Left lung (tissue), 10 donors: ENCODE measurements around the gene SPSB3. TPM values are rescaled to one million over a fixed set of nuclear protein-coding genes. Genes with fewer than 3 reads are reported as not detected.

Source experiments
- ATAC-seq: fragments of 200-7000 bp; cut with Tn5 transposase; one replicate; pipeline ENCODE4 v1.9.1; 2020; ENCODE audit warnings: moderate library complexity
- DNase-seq, 4 donors: peaks; one replicate each; pipeline ENCODE4 v3.0.0-alpha.2; 2013 to 2020
- H3K27ac ChIP-seq, 2 donors: fragments of 200-600 bp; sonication (generic) in 1 of 2; one replicate each; pipeline versions ENCODE4 v1.5.0 to v1.8.0; 2020 to 2021
- H3K27me3 ChIP-seq, 2 donors: fragments of 200-600 bp; sonication (generic) in 1 of 2; one replicate each; pipeline versions ENCODE4 v1.5.0 to v1.8.0; 2020 to 2021
- H3K36me3 ChIP-seq, 2 donors: fragments of 200-600 bp; sonication (generic) in 1 of 2; one replicate each; pipeline versions ENCODE4 v1.5.0 to v1.8.0; 2020 to 2021
- H3K4me1 ChIP-seq, 2 donors: fragments of 200-600 bp; one replicate each; pipeline ENCODE4 v1.8.0; 2021
- H3K4me3 ChIP-seq, 2 donors: fragments of 200-600 bp; sonication (generic) in 1 of 2; one replicate each; pipeline versions ENCODE4 v1.5.0 to v1.8.0; 2020 to 2021; ENCODE audit warnings: mild to moderate bottlenecking in 1 of 2
- H3K9me3 ChIP-seq, 2 donors: fragments of 200-600 bp; sonication (generic) in 1 of 2; one replicate each; pipeline versions ENCODE4 v1.5.0 to v1.8.0; 2020 to 2021
- intact Hi-C, 2 donors: fragments of 100-400 bp; cut with DNase I; formaldehyde crosslinking; loops; one replicate each; pipeline versions ENCODE4 v1.11.2 to v1.14.2; 2022
- polyA plus RNA-seq, 6 donors: library from polyadenylated mRNA; unstranded; fragments of 120-200 nt; gene quantifications; one replicate each; pipeline ENCODE4 v1.2.1, GENCODE V29; 2013; ENCODE audit not compliant: insufficient read length in 6 of 6
- total RNA-seq, 2 donors: library from RNA; stranded (reverse); fragmentation: NEBNext Ultra II Directional; extraction: Animal tissue kit (Norgen Biotek cat#: 25700); gene quantifications; one replicate each; pipeline ENCODE4 v1.2.1, GENCODE V29; 2021
- TF ChIP-seq, protein P1 (sequence below), 2 donors: fragments of 200-600 bp; sonication (generic) in 1 of 2; IDR thresholded peaks; one replicate each; pipeline versions ENCODE4 v1.5.0 to v1.8.0; 2021; ENCODE audit warnings: antibody characterized with exemption in 2 of 2
- donor health status: DM: no; HTN: yes; CAD: no.
- donor health status: DM: no; HTN: no; CAD: no.

The SPSB3 gene
- total and polyA plus RNA-seq, 8 donors: 23.6 to 40.0 (median 33.0) TPM

DNA sequence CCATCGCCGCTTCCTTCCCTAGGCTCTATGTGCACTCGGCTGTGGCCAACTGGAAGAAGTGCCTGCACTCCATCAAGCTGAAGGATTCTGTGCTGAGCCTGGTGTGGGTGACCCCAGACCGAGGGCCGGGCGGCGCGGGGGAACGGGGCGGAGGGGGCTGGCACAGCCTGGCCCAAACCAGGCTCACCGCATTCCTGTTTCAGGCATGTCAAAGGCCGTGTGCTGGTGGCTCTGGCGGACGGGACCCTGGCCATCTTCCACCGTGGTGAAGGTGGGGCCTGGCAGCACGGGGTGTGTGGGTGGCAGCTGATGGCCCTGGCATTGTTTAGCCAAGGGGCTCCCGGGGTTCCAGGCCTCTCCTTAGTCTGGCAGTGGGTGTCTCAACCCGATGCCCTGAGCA, 15.7 kb downstream of the SPSB3 start:
- intact Hi-C loops: no loop called here
- ATAC-seq: no peak
- TF ChIP-seq, protein P1, sequence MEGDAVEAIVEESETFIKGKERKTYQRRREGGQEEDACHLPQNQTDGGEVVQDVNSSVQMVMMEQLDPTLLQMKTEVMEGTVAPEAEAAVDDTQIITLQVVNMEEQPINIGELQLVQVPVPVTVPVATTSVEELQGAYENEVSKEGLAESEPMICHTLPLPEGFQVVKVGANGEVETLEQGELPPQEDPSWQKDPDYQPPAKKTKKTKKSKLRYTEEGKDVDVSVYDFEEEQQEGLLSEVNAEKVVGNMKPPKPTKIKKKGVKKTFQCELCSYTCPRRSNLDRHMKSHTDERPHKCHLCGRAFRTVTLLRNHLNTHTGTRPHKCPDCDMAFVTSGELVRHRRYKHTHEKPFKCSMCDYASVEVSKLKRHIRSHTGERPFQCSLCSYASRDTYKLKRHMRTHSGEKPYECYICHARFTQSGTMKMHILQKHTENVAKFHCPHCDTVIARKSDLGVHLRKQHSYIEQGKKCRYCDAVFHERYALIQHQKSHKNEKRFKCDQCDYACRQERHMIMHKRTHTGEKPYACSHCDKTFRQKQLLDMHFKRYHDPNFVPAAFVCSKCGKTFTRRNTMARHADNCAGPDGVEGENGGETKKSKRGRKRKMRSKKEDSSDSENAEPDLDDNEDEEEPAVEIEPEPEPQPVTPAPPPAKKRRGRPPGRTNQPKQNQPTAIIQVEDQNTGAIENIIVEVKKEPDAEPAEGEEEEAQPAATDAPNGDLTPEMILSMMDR (IDR thresholded peaks at IDR 0.05): no peak

DNA sequence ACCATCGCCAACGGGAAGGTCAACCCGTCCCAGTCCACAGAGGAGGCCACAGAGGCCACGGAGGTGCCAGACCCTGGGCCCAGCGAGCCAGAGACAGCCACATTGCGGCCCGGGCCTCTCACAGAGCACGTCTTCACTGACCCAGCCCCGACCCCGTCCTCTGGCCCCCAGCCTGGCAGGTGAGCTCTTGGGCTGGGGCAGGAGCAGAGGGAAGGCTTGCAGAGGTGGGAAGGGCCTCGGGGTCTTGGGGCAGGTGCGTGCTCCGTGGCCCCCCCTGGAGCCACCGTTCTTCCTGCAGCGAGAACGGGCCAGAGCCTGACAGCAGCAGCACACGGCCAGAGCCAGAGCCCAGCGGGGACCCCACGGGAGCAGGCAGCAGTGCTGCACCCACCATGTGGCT, 16.1 kb downstream of the SPSB3 start:
- ATAC-seq (no peak), DNase-seq (no peak)
- no peaks in the 10 kb centered on the region for H3K27me3 ChIP-seq
- H3K4me3 ChIP-seq: no peak overlapping the region
- H3K9me3 ChIP-seq: no peaks in the 10 kb centered on the region
- H3K4me1 ChIP-seq: peaks cover 8 to 14% of the 10 kb centered on the region in 2 donors
- H3K27ac ChIP-seq: no peak overlapping the region
- peaks cover 0 to 83% of the 10 kb centered on the region in 2 donors for H3K36me3 ChIP-seq
- intact Hi-C loops: no loop called here
- TF ChIP-seq, protein P1 (IDR thresholded peaks at IDR 0.05): no peak

More for the DNA sequence above, 15.7 kb downstream of the SPSB3 start:
- H3K4me1 ChIP-seq: peaks cover 9 to 18% of the 10 kb centered on the region in 2 donors
- no peaks in the 10 kb centered on the region for H3K27me3 ChIP-seq
- no peak overlapping the region for H3K27ac ChIP-seq
- DNase-seq: no peak
- no peak overlapping the region for H3K4me3 ChIP-seq
- peaks cover 0 to 79% of the 10 kb centered on the region in 2 donors for H3K36me3 ChIP-seq
- no peaks in the 10 kb centered on the region for H3K9me3 ChIP-seq

DNA sequence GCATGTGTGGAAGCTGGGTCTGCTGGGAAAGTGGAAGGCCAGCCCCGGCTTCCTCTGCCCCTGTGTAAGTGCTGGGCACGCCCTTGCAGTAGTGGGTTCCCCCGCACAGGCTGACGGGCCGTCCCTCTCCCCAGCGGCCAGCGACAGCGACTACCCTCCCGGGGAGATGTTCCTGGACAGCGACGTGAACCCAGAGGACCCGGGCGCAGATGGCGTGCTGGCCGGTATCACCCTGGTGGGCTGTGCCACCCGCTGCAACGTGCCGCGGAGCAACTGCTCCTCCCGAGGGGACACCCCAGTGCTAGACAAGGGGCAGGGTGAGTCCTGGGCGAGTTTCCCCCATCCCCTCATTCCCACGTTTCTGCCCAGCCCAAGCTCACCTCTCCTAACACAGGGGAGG, 16.5 kb downstream of the SPSB3 start:
- H3K27ac ChIP-seq: no peak overlapping the region

DNA sequence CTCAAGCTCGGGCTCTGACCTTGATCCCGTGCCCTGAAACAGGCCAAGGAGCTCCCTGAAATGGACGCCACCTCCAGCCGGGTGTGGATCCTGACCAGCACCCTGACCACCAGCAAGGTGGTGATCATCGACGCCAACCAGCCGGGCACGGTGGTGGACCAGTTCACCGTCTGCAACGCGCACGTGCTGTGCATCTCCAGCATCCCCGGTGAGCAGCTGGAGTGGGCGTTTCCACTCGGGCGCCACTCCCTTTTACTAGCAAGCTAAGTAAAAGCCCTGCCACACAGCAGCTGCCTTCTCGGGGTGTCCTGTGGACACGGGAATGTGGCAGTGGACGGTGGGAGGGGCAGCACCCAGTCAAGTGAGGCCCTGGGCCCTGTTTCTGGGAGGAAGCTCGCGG, 17.4 kb downstream of the SPSB3 start:
- ATAC-seq: no peak
- H3K4me1 ChIP-seq: peaks cover under 1 to 4% of the 10 kb centered on the region in 2 donors
- peaks cover 0 to 96% of the 10 kb centered on the region in 2 donors for H3K36me3 ChIP-seq
- H3K4me3 ChIP-seq: no peak overlapping the region
- intact Hi-C loops: no loop called here
- H3K9me3 ChIP-seq: no peaks in the 10 kb centered on the region
- TF ChIP-seq, protein P1 (IDR thresholded peaks at IDR 0.05): no peak
- DNase-seq: no peak
- H3K27me3 ChIP-seq: no peaks in the 10 kb centered on the region
- no peak overlapping the region for H3K27ac ChIP-seq

More for the DNA sequence above, 16.5 kb downstream of the SPSB3 start:
- Histone ChIP-seq H3K36me3 (peaks cover 0 to 87% of the 10 kb centered on the region in 2 donors), H3K27me3 (no peaks in the 10 kb centered on the region), H3K4me3 (no peak overlapping the region), H3K4me1 (peaks cover 8 to 13% of the 10 kb centered on the region in 2 donors), H3K9me3 (no peaks in the 10 kb centered on the region)
- ATAC-seq (no peak), DNase-seq (no peak)
- TF ChIP-seq, protein P1 (IDR thresholded peaks at IDR 0.05): no peak
- intact Hi-C loops: no loop called here

DNA sequence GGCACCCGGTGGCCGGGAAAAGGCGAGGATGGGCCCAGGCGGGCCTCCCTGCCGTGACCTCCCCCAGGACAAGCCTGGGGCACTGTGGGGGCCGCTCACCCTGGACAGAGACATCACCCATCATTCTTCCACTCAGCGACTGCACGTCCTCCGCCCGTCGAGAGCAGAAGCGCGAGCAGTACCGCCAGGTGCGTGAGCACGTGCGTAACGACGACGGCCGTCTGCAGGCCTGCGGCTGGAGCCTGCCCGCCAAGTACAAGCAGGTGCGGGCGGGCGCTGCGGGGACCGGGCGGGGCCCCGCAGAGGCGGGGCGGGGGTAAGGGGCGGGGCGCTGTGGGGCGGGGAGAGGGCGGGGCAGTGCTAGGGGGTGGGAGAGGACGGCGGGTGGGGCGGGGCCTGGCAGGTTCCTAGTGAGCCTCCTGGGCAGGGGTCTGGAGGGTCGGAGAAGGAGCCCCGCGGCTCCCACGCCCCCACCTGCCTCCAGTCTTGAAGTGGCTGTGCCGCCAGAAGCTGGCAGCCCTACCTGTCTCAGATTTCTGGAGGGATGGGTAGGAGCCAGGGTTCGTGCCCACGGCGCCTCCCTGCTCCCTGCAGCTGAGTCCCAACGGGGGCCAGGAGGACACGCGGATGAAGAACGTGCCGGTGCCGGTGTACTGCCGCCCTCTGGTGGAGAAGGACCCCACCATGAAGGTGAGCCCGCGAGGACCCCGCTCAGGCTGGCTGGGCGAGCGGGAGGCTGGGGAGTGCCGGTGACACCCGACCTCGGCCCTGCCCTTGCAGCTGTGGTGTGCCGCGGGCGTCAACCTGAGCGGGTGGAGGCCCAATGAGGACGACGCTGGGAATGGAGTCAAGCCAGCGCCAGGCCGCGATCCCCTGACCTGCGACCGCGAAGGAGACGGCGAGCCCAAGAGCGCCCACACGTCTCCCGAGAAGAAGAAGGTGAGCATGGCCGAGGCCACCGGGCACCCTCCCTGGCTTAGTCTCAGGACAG, 18.6 kb downstream of the SPSB3 start:
- H3K27ac ChIP-seq: no peak overlapping the region
- H3K36me3 ChIP-seq: peaks cover 0 to 100% of the 10 kb centered on the region in 2 donors
- no peak overlapping the region for H3K4me3 ChIP-seq
- ATAC-seq (no peak), DNase-seq (no peak)
- intact Hi-C loops: no loop called here
- no peaks in the 10 kb centered on the region for H3K4me1 ChIP-seq
- TF ChIP-seq, protein P1 (IDR thresholded peaks at IDR 0.05): no peak
- H3K27me3 ChIP-seq: no peaks in the 10 kb centered on the region
- H3K9me3 ChIP-seq: no peaks in the 10 kb centered on the region
